Esophagus muscularis mucosa (tissue), 3 donors: ENCODE measurements around the gene FAM131A.

Source experiments
- CTCF ChIP-seq, 3 experiments: fragments of 200-600 bp in 2 of 3; fragments of 450-650 bp in 1 of 3; sonication (generic) in 2 of 3; IDR thresholded peaks; one replicate each; pipeline ENCODE4 v1.5.1; 2017 to 2019; ENCODE audit warnings: antibody characterized with exemption in 3 of 3, mild to moderate bottlenecking in 2 of 3, moderate library complexity in 1 of 3
- POLR2A ChIP-seq: fragments of 450-650 bp; IDR thresholded peaks from one replicate; pipeline ENCODE4 v1.6.1; 2017; ENCODE audit warnings: antibody characterized with exemption, moderate library complexity, mild to moderate bottlenecking, low read depth

GRCh38 chr3:184384342-184384741, 46.9 kb downstream of the FAM131A start:
- TF ChIP-seq CTCF (IDR thresholded peaks at IDR 0.05) (no peak), POLR2A (no peak)
